DOHH2 (cell line): Measurements from ENCODE around the gene DPP3.

ENCODE experiments used
- H3F3A ChIP-seq: fragments of 200-600 bp; sonication (generic), shearing (Covaris generic); 2 replicates; pipeline ENCODE4 v1.6.0; 2016; ENCODE audit warnings: antibody characterized with exemption, mild to moderate bottlenecking; ENCODE audit not compliant: control insufficient read depth, insufficient read depth
- H3K27ac ChIP-seq: fragments of 200-600 bp; sonication (generic); 2 replicates; pipeline ENCODE4 v1.5.1; 2014; ENCODE audit warnings: low read depth, mild to moderate bottlenecking, low read length, moderate library complexity
- H3K27me3 ChIP-seq: fragments of 200-600 bp; sonication (generic); 2 replicates; pipeline ENCODE4 v1.6.1; 2014; ENCODE audit warnings: mild to moderate bottlenecking, low read length, mixed read lengths; ENCODE audit not compliant: control insufficient read depth
- H3K36me3 ChIP-seq: fragments of 200-600 bp; sonication (generic); 2 replicates; pipeline ENCODE4 v1.6.1; 2014; ENCODE audit warnings: mild to moderate bottlenecking, low read length, moderate library complexity, mixed read lengths; ENCODE audit not compliant: control insufficient read depth
- H3K4me1 ChIP-seq: fragments of 200-600 bp; sonication (generic); 2 replicates; pipeline ENCODE4 v1.6.1; 2014; ENCODE audit warnings: mild to moderate bottlenecking, low read length, mixed read lengths; ENCODE audit not compliant: control insufficient read depth
- H3K4me2 ChIP-seq: fragments of 200-600 bp; sonication (generic); 2 replicates; pipeline ENCODE4 v1.6.0; 2014; ENCODE audit warnings: mild to moderate bottlenecking, low read length, moderate library complexity
- H3K4me3 ChIP-seq: fragments of 200-600 bp; sonication (generic); 2 replicates; pipeline ENCODE4 v1.5.1; 2014; ENCODE audit warnings: mild to moderate bottlenecking, low read length, mixed read lengths
- H3K79me2 ChIP-seq: fragments of 200-600 bp; sonication (generic); 2 replicates; pipeline ENCODE4 v1.6.1; 2014; ENCODE audit warnings: mild to moderate bottlenecking, low read length, mixed read lengths; ENCODE audit not compliant: control insufficient read depth
- H3K9me2 ChIP-seq: fragments of 200-600 bp; sonication (generic); replicated peaks from 2 replicates; pipeline ENCODE4 v1.6.1; 2014; ENCODE audit warnings: mild to moderate bottlenecking, low read length, mixed read lengths; ENCODE audit not compliant: control insufficient read depth
- H3K9me3 ChIP-seq: fragments of 200-600 bp; sonication (generic); 2 replicates; pipeline ENCODE4 v1.6.1; 2014; ENCODE audit warnings: antibody characterized with exemption, low read length, mixed read lengths; ENCODE audit not compliant: control insufficient read depth, insufficient read depth
- H4K20me1 ChIP-seq: fragments of 200-600 bp; sonication (generic); 2 replicates; pipeline ENCODE4 v1.6.0; 2014; ENCODE audit warnings: low read depth, mild to moderate bottlenecking, antibody characterized with exemption, low read length, moderate library complexity; ENCODE audit not compliant: control insufficient read depth, insufficient read depth
- EZH2phosphoT487 ChIP-seq: fragments of 200-600 bp; sonication (generic); IDR thresholded peaks from 2 replicates; pipeline ENCODE4 v1.6.1; 2017; ENCODE audit warnings: borderline replicate concordance, mild to moderate bottlenecking, antibody characterized with exemption, low read length, moderate library complexity, mixed read lengths
- TF ChIP-seq, protein P1 (sequence below): fragments of 200-600 bp; sonication (generic); IDR thresholded peaks from one replicate; pipeline ENCODE4 v1.5.1; 2014; ENCODE audit warnings: antibody characterized with exemption, mild to moderate bottlenecking, low read depth, low read length; ENCODE audit not compliant: poor library complexity, severe bottlenecking

The DPP3 gene

DNA sequence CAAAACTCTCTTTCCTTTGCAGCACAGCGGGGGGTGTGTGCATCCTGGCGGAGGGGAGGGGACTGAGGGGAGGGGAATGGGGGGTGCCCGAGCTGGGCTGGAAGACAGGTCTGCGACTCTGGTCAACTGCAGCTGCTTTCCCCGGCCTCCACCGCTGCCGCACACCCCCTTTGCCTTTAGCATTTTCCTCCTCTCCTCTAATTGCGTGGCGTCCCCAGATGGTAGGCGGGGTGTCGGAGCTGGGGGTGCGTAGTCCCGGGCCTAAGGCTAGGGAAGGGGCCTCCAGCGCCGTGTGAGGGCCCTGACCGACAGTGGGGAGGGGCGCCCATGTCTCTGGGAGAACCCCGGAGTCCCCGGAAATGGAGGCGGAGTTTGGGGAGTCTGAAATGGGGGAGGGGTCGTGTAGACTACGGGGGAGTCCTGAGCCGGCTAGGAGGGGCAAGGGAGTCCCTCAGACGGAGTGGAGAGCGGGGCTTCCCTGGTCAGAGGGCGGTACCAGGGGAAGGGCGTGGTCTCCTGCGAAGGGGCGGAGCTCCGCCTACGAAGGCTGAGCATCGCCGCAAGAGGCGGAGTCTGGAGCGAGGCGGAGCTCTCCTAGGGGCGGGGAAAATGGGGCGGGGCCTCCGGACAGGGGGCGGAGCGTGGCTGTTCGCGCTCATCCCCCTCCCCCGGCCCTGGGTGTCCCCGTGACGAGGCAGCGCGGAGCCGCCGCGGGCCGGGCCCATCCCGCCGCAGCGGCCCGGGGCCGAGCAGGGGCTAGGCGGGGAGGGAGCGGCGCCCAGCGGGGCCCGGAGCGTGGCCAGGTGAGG is 13.8 kb upstream of the DPP3 start, which contains the start of gene PELI3:
TSS of gene PELI3 (plus strand) at position 681 of the 809 bp plus-strand sequence. CDS start 1,224 bp downstream, outside the sequence.
- Histone ChIP-seq H3K4me2 (peak within 1 kb of the TSS; percentile 88), H3K9me2 (no peaks in the 10 kb centered on the region), H3K4me1 (peaks cover 32% of the 10 kb centered on the region), H3K4me3 (peak within 1 kb of the TSS; percentile 75), H3F3A (peaks cover 7% of the 10 kb centered on the region), H3K27ac (no peak within 1 kb of the TSS), H4K20me1 (no peaks in the 10 kb centered on the region), H3K9me3 (peaks cover 4% of the 10 kb centered on the region; the same call in 1 of the 2 replicates), H3K36me3 (no peaks in the 10 kb centered on the region), H3K79me2 (no peaks in the 10 kb centered on the region), H3K27me3 (peaks cover 9% of the 10 kb centered on the region)
- TF ChIP-seq, protein P1, sequence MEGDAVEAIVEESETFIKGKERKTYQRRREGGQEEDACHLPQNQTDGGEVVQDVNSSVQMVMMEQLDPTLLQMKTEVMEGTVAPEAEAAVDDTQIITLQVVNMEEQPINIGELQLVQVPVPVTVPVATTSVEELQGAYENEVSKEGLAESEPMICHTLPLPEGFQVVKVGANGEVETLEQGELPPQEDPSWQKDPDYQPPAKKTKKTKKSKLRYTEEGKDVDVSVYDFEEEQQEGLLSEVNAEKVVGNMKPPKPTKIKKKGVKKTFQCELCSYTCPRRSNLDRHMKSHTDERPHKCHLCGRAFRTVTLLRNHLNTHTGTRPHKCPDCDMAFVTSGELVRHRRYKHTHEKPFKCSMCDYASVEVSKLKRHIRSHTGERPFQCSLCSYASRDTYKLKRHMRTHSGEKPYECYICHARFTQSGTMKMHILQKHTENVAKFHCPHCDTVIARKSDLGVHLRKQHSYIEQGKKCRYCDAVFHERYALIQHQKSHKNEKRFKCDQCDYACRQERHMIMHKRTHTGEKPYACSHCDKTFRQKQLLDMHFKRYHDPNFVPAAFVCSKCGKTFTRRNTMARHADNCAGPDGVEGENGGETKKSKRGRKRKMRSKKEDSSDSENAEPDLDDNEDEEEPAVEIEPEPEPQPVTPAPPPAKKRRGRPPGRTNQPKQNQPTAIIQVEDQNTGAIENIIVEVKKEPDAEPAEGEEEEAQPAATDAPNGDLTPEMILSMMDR, result no peak
- TF ChIP-seq EZH2phosphoT487, result no peak

DNA sequence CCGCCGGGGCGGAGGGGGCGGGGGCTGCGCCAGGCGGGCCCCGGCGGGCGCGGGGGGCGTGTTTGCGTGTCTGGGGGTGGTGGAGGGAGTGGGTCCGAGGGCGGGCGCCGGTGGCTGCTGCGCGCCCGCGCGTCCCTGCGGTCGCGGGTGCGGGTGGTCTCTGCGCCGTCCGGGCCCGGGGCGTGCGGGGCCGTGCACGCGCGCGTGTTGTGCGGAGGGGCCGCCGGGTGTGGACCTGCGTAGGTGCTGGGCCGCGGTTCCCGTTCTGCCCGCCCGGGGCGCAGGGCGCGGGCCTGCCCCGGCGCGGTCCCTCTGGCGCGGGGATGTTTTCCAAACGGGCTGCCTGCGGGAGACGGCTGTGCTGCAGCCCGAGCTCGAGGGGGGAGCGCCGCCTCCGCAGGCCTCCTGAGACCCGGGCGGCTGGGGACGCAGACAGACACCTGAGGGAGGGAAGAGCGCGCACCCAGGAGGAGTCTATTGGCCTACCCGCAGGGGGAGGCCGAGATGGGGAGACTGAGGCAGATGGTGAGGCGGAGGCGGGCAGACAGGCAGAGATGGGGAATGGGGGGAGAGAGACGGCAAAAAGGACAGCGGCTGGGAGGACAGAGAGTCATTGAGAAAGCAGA is 13.1 kb upstream of the DPP3 start:
- Histone ChIP-seq H3K4me1 (peaks cover 25% of the 10 kb centered on the region), H3K9me3 (peaks cover 4% of the 10 kb centered on the region; the same call in 1 of the 2 replicates), H3K4me3 (peak overlapping the region; percentile 75), H3K4me2 (peak overlapping the region; percentile 88), H4K20me1 (no peaks in the 10 kb centered on the region), H3K79me2 (no peaks in the 10 kb centered on the region), H3F3A (peaks cover 5% of the 10 kb centered on the region; the same call in 1 of the 2 replicates), H3K27ac (no peak overlapping the region), H3K9me2 (no peaks in the 10 kb centered on the region), H3K36me3 (no peaks in the 10 kb centered on the region), H3K27me3 (peaks cover 9% of the 10 kb centered on the region)
- TF ChIP-seq, protein P1, result peak; percentile 38
- no peak for TF ChIP-seq EZH2phosphoT487

DNA sequence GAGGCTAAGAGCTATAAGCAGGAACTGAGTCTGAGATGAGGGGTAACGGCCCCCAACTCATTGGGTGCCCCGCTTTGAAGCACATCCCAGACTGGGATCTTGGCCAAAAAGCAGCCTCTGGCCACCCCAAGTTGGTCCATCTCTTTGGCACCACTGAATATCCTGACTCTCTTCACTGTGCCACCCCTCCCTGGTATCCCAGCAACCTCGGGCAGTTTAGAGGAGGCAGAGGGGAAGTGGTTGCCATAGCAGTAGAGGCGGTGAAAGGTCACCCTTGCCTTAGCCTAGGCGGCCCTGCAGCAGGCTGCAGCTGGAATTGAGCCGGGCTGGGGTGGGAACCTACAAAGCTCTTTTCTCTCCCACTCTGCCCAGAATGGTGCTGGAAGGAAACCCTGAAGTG is 12.5 kb upstream of the DPP3 start:
- Histone ChIP-seq H3K4me3 (peak overlapping the region; percentile 75), H3K9me3 (peaks cover under 1% of the 10 kb centered on the region; the same call in 1 of the 2 replicates), H3K79me2 (no peaks in the 10 kb centered on the region), H3K27me3 (peaks cover 9% of the 10 kb centered on the region), H3F3A (peaks cover 2% of the 10 kb centered on the region; the same call in 1 of the 2 replicates), H3K27ac (no peak overlapping the region), H3K4me2 (peak overlapping the region; percentile 88), H3K4me1 (peaks cover 19% of the 10 kb centered on the region), H3K9me2 (no peaks in the 10 kb centered on the region), H3K36me3 (peaks cover 3% of the 10 kb centered on the region; the same call in 1 of the 2 replicates), H4K20me1 (no peaks in the 10 kb centered on the region)
- no peak for TF ChIP-seq EZH2phosphoT487
